ENCODE measurements around the gene NHERF1.

The NHERF1 gene

DNA sequence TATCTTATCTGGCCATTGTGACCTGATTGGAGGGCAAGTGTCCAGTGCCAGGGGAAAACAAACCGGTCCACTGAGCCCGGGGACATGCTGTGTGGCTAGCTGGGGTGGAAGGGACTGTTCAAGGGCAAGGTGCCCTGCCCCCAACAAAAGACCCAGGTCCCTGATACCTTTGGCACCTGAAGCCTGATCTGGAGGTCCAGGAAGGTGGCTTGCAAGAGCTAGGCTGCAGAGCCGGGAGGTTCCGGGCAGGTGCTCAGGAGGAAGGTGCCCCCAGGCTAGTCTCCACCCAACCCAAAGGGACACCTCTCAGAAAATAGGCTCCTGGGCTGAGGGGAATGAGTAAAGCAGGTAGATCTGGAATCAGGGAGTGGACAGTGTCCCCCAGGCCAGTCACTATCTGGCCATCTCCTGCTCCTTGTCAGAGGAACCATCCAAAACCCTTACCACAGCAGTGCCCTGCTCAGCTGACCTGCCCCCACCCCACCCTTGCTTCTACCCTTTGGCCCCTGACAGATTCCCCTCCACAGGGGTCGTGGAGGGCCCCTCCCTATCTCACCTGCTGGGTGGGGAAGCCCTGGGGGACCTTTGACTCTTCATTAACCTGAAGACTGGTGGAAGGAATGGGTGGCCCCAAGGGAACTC, 21.5 kb downstream of the NHERF1 start:
- DNase-seq = no peak

DNA sequence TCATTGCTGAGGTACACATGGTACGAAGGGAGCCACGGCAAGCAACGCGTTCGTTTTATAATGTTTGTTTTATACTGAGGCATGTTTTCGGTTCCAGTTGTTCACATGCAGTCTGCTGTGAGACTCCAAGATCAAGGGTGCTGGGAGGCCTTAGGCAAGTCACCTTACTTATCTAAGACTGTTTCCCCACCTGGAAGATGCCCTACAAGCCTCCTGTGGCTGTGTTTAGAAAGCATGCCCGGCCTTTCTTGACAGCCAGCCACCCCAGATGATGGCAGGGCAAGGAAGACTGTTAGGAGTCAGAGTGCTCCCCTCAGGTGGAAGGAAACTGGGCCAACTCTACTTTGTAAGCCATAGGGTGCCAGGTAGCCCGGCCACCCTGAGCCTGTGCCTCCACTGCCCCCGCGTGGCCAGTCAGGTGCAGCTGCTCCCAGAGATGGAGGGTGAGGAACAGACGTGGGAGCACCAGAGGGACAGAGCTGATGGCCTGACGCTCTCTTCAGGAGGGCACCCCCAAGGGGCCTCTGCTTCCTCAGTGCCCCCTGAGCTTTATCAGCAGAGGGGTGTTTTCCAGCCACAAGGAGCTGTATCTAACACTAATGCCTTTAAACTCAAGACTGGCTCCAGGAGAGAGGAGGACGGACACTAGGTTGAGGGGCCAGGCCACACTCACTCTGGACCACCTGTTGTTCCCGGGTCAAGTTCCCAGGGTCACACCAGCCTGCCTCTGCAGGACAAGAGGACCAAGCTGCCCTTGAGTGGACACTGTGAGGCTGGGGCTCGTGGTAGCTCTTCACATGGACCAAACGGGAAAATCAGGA, 22.3 kb downstream of the NHERF1 start:
- DNase-seq = peak; percentile 88

GRCh38 chr17:74771319-74771914, 23.0 kb downstream of the NHERF1 start:
- no peak for DNase-seq

GRCh38 chr17:74772053-74772452, 23.6 kb downstream of the NHERF1 start:
- DNase-seq = no peak

- no peak for DNase-seq
Observed at GRCh38 chr17:74773414-74773813, 25.0 kb downstream of the NHERF1 start.

- DNase-seq = no peak
Observed at GRCh38 chr17:74773871-74774286, 25.5 kb downstream of the NHERF1 start.

DNA sequence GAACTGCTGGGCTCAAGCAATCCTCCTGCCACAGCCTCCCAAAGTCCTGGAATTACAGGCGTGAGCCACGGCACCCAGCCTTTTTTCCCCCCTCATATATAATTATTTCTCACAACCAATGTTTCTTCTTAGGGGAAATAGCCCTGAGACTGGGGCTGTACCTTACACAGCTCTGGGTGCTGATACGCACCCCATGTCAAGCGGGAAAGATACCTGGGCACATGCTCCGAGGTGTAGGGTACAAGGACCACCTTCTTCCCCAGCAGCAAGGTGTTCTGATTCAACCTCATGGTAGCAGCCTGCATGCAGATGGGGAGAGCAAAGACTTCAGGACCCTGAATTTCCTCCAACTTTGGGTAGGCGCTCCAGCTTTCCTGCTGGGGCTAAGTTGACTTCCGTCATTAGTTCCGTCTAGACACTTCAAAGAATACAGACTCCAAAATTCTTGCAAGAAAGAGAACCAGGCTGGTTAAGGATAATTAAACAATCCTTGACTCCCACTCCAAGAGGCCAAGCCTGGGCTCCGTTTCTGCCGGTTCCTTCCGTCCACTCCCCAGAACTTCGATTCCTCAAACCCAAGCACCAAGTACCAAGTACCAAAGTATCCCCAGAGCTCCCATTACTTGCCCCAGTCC, 27.1 kb downstream of the NHERF1 start:
- DNase-seq = no peak

GRCh38 chr17:74776044-74776962, 27.9 kb downstream of the NHERF1 start, which contains the start of gene NAT9:
TSS of gene NAT9 (minus strand) at chr17:74776345. CDS start at chr17:74775698, 647 bp downstream.
- peak; percentile 100 for DNase-seq

GRCh38 chr17:74776990-74777389, 28.6 kb downstream of the NHERF1 start:
- DNase-seq = no peak

GRCh38 chr17:74777901-74778515, 29.6 kb downstream of the NHERF1 start:
- no peak for DNase-seq

GRCh38 chr17:74778960-74779359, 30.5 kb downstream of the NHERF1 start:
- no peak for DNase-seq

GRCh38 chr17:74779501-74779900, 31.1 kb downstream of the NHERF1 start:
- no peak for DNase-seq

DNA sequence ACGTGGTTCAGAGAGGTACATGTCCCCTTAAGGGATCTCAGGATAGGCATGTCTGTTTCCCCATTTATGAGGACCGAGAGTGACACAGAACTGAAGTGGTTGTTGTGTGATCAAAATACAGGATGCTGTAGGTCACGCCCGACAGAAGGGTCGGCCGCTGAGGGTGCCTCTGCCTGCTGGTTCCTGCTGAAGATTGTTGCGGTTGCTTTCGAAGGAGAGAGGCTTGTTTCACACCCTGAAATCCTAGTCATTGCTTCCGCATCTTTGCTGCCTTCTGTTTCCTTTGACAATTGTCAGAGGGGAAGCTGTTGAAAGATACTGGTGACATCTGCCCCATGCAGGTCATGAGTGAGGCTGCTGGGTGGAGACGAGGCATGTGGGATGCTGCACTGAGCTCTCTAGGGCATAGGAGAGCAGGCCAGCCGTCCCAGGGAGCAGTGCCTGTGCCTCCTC, 31.5 kb downstream of the NHERF1 start:
- DNase-seq = peak; percentile 78

DNA sequence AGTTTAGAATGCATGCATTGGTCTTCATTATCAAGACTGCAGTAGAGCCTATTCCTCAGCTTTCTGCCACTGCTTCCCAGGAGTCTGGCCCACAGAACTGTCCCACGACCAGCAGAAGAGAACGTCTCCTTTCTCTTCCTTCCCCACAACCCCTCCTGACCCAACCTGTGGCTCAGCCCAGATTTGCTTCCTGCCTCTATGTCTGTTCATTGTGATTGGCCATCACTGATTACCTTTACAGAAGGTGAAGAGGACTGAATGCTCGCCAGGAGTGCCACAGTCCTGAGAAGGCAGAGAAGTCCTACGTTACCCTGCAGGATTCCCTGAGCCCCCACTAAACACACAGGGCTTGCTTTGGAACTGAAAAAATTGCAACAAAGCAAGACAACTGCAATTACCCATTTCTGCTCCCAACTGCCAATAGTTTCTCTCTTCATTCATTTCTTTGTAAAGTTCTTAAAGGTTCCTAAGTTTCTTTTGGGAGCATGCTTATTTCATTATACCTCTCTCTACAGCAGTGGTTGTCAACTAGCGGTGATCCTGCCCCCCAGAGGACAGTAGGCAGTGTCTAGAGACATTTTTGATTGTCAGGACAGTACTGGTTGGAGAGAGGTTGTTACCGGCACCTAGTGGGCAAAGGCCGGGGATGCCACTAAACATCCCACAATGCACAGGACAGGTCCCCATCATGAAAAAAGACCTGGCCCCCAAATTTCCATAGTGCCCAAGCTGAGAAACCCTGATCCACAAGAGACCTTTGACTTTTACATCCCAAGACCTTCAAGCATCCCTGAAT, 32.2 kb downstream of the NHERF1 start:
- DNase-seq = peak; percentile 28

GRCh38 chr17:74782571-74782970, 34.1 kb downstream of the NHERF1 start:
- DNase-seq = no peak

- DNase-seq = no peak
Observed at GRCh38 chr17:74784125-74784810, 35.8 kb downstream of the NHERF1 start.

DNA sequence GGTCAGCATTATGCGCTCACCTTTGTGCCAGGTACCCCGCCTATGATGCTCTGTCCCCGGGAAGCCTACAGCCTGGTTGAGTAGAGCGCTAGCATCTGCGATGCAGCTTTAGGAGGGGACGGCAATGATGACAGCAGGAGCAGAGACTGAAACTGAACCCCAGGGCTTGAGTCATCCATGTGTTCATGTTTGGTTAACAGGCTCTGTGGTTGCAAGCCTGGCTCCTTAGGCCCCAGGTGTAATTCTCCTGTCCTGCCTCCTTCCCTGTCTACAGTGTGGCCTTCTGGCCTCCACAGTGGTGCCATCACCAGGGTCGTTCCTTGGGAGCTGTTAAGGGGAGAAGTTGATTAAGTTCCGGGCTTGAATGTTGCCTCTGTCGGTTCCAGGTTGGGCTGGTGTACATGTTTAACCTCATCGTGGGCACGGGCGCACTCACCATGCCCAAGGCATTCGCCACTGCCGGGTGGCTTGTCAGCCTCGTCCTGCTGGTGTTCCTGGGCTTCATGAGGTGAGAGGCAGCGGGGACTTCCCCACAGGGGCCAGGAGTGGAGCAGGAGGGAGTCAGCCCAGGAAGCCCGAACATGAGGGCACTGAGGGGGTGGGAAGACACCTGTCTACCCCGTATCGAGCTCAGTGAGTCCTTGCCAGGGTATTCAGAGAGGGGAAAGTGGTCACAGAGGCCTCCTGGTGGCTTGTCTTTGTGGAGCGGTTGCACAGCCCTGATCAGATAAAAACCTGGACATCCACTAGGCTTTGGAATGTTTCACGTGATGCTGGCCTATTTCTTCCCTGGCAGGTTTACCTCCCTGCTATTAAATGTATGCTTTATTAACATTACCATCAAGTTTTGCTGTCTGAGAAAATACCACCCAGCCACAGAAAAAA, 36.9 kb downstream of the NHERF1 start:
- DNase-seq = peak; percentile 31

DNA sequence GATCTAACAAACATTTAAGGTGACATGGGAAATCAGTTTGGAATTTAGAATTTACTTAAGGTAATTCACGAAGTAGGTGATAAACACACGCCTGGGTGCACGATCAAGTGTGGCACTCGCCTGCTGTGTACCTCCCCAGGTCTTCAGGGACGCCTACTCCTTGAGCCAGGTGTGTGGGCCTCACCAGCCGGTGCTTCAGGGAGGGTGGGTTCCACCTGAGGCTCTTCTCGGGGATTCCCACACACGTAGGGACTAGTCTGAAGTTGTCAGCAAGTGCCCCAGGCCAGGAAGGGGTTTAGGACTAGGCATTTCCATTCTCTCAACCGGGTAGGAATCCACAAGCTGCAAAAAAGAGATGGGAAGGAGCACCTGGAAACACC, 37.5 kb downstream of the NHERF1 start:
- no peak for DNase-seq

DNA sequence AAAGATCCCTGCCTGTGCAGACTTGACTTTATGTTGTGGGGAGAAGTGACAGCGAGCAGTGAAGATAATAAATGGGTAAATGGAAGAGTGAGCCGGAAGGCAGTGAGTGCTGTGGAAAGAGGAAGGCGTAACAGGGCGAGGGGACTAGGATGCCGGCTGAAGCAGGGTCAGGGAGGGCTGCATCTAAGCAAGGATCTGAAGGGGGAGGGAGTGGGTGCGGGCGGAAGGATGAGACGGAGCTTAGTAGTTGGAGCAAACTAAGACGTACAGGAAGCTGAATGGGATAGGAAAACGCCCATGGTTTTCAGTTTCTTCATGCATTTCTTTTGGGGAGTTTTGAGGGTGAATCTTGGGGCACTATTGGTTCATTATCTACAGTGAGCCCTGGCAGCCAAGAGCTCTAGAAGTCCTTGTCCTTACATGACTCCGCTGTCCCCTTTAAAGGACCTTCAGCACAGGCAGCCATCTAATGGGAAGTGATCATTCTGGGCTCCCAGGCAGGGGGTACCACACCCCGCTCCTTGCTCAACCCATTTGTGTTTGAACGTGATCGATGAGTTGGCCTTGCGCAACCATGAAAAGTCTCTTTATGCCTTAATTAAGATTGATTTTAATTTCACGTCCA, 38.1 kb downstream of the NHERF1 start:
- no peak for DNase-seq
